Ishikawa (cell line): ENCODE data around the gene FIGNL2.

Source experiments
- CEBPB ChIP-seq: IDR thresholded peaks from 2 replicates; pipeline ENCODE4 v1.6.1; 2012
- CREB1 ChIP-seq: IDR thresholded peaks from 2 replicates; pipeline ENCODE4 v1.6.1; 2012; ENCODE audit warnings: low read depth
- EGR1 ChIP-seq: IDR thresholded peaks from 2 replicates; pipeline ENCODE4 v1.6.1; 2012
- EP300 ChIP-seq: IDR thresholded peaks from 2 replicates; pipeline ENCODE4 v1.6.1; 2012; ENCODE audit warnings: borderline replicate concordance
- FOXM1 ChIP-seq: IDR thresholded peaks from 2 replicates; pipeline ENCODE4 v1.6.1; 2012; ENCODE audit warnings: low read depth, borderline replicate concordance
- MAX ChIP-seq: IDR thresholded peaks from 2 replicates; pipeline ENCODE4 v1.6.1; 2012
- NFIC ChIP-seq: IDR thresholded peaks from 2 replicates; pipeline ENCODE4 v1.6.1; 2012
- RAD21 ChIP-seq: IDR thresholded peaks from 2 replicates; pipeline ENCODE4 v1.6.1; 2012; ENCODE audit warnings: low read depth
- TAF1 ChIP-seq: IDR thresholded peaks from 2 replicates; pipeline ENCODE4 v1.6.1; 2012; ENCODE audit warnings: low read depth, mild to moderate bottlenecking
- TCF12 ChIP-seq: IDR thresholded peaks from 2 replicates; pipeline ENCODE4 v1.6.1; 2012; ENCODE audit warnings: low read depth
- TEAD4 ChIP-seq: IDR thresholded peaks from 2 replicates; pipeline ENCODE4 v1.6.1; 2012
- YY1 ChIP-seq: IDR thresholded peaks from 2 replicates; pipeline ENCODE4 v1.6.1; 2012; ENCODE audit warnings: low read depth
- ZBTB7A ChIP-seq: IDR thresholded peaks from 2 replicates; pipeline ENCODE4 v1.6.1; 2012; ENCODE audit warnings: low read depth
- TF ChIP-seq, protein P1 (sequence below): IDR thresholded peaks from 2 replicates; pipeline ENCODE4 v1.6.1; 2012
- TF ChIP-seq, protein P2 (sequence below): IDR thresholded peaks from 2 replicates; pipeline ENCODE4 v1.6.1; 2012; ENCODE audit warnings: low read depth, mild to moderate bottlenecking

FIGNL2 gene

DNA sequence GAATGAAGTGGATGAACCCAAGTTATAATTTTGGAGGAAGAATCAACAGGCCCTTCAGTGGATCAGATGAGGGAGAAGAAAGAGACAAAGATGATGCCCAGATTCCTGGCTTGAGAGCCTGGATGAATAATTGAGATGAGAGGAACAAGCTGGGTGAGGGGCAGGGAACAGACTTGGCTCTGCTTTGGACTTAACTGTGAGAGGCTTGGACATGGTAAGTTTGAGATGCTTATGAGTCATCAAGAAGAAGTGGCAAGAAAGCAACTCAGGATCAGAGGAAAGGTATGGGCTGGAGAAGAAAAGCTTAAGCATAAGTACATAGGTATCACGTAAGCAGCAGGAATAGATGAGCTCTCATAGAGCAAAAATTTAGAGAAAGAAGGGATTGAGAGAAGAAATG is 55.3 kb downstream of the FIGNL2 start:
- no peak for TF ChIP-seq TCF12
- TF ChIP-seq, protein P1, sequence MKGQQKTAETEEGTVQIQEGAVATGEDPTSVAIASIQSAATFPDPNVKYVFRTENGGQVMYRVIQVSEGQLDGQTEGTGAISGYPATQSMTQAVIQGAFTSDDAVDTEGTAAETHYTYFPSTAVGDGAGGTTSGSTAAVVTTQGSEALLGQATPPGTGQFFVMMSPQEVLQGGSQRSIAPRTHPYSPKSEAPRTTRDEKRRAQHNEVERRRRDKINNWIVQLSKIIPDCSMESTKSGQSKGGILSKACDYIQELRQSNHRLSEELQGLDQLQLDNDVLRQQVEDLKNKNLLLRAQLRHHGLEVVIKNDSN: no peak
- no peak for TF ChIP-seq NFIC
- no peak for TF ChIP-seq FOXM1
- TF ChIP-seq CREB1: no peak
- TF ChIP-seq YY1: no peak
- no peak for TF ChIP-seq EP300
- no peak for TF ChIP-seq CEBPB
- no peak for TF ChIP-seq ZBTB7A

DNA sequence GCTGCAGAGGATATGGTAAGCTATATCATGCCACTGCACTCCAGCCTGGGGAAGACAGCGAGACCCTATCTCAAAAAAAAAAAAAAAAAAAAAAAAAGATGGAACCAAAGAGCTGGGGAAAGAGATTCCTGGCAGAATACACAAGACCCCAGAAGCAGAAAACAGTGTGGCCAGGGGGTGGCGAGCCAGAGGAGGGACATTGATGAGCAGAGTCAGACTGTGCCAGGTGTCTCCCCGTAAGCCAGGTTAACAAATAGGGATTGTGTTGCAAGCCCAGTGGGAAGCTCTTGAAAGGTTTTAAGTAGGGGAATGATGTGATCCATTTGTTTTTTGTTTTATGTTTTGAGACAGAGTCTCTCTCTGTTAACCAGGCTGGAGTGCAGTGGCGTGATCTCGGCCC is 56.1 kb downstream of the FIGNL2 start:
- TF ChIP-seq TCF12: no peak
- no peak for TF ChIP-seq FOXM1
- TF ChIP-seq EGR1: no peak
- TF ChIP-seq TEAD4: no peak
- TF ChIP-seq EP300: no peak
- TF ChIP-seq RAD21: no peak
- TF ChIP-seq ZBTB7A: no peak
- TF ChIP-seq, protein P1: no peak
- TF ChIP-seq CEBPB: no peak
- no peak for TF ChIP-seq CREB1
- no peak for TF ChIP-seq NFIC
- no peak for TF ChIP-seq YY1
- TF ChIP-seq, protein P2, sequence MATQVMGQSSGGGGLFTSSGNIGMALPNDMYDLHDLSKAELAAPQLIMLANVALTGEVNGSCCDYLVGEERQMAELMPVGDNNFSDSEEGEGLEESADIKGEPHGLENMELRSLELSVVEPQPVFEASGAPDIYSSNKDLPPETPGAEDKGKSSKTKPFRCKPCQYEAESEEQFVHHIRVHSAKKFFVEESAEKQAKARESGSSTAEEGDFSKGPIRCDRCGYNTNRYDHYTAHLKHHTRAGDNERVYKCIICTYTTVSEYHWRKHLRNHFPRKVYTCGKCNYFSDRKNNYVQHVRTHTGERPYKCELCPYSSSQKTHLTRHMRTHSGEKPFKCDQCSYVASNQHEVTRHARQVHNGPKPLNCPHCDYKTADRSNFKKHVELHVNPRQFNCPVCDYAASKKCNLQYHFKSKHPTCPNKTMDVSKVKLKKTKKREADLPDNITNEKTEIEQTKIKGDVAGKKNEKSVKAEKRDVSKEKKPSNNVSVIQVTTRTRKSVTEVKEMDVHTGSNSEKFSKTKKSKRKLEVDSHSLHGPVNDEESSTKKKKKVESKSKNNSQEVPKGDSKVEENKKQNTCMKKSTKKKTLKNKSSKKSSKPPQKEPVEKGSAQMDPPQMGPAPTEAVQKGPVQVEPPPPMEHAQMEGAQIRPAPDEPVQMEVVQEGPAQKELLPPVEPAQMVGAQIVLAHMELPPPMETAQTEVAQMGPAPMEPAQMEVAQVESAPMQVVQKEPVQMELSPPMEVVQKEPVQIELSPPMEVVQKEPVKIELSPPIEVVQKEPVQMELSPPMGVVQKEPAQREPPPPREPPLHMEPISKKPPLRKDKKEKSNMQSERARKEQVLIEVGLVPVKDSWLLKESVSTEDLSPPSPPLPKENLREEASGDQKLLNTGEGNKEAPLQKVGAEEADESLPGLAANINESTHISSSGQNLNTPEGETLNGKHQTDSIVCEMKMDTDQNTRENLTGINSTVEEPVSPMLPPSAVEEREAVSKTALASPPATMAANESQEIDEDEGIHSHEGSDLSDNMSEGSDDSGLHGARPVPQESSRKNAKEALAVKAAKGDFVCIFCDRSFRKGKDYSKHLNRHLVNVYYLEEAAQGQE: no peak
- no peak for TF ChIP-seq TAF1
- no peak for TF ChIP-seq MAX

DNA sequence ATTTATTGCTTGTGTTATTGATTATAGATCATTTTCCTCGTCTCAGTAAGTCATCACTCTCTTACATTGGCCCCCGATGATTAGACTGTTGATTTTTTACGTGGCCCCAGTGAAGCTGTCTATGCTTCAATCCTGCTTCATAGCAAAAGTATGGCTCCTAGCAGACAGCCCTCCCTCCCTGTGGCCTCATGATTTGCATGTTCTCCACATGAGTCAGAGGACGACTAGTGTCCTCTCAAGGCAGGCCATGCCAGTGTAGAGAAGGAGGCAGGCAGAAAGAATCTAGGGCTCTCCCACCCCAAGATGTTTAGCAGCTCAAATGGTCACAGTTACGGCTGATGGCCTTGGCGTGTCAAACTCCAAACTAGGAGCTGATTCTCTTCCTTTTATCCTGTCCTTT is 59.6 kb downstream of the FIGNL2 start:
- TF ChIP-seq EGR1 (no peak), CREB1 (no peak), EP300 (no peak), RAD21 (no peak), TAF1 (no peak), TEAD4 (no peak), TCF12 (no peak), MAX (no peak), CEBPB (no peak), ZBTB7A (no peak)
- TF ChIP-seq, protein P1: no peak
- TF ChIP-seq, protein P2: no peak

GRCh38 chr12:51785906-51786305 is 62.6 kb downstream of the FIGNL2 start:
- TF ChIP-seq FOXM1 (no peak), EP300 (no peak), NFIC (no peak), CREB1 (no peak), RAD21 (no peak), TEAD4 (no peak), TCF12 (no peak), CEBPB (no peak), YY1 (no peak), TAF1 (no peak), EGR1 (no peak), ZBTB7A (no peak), MAX (no peak)
- TF ChIP-seq, protein P1: no peak
- TF ChIP-seq, protein P2: no peak
